Measurements from ENCODE around the gene ABHD8. TPM values are rescaled to one million over a fixed set of nuclear protein-coding genes. Genes with fewer than 3 reads are reported as not detected.
A peak's percentile ranks its signal among the peaks of the same experiment; 100 is the strongest.

The ABHD8 gene
- total and polyA plus RNA-seq, 12 donors, result 2.3 to 60.0 (median 35.8) TPM

GRCh38 chr19:17264641-17264979, 38.6 kb downstream of the ABHD8 start, which contains the start of gene USHBP1:
Gene USHBP1, minus strand, starts transcription at chr19:17264745. Its CDS starts 446 bp downstream, at chr19:17264299.
- TF ChIP-seq POLR2A (IDR thresholded peaks at IDR 0.05) (peak in 1 of 2 donors; percentile 16), CTCF (IDR thresholded peaks at IDR 0.05) (no peak)
- Histone ChIP-seq H3K4me3 (peak within 1 kb of the TSS in 1 of 4 donors; percentile 44), H3K4me1 (replicated peaks in 1 of 2) (peaks cover 8 to 10% of the 10 kb centered on the region in 2 donors), H3K9me3 (replicated peaks in 1 of 3) (peaks cover 0 to 1% (median 0%) of the 10 kb centered on the region in 3 donors), H3K27me3 (no peaks in the 10 kb centered on the region), H3K27ac (peak within 1 kb of the TSS in 2 of 5 donors; percentile 30 to 50), H3K36me3 (replicated peaks in 1 of 2) (peaks cover 0 to 8% of the 10 kb centered on the region in 2 donors)
- DNase-seq, result peak in 5 of 7 donors; percentile 37 to 74 (median 43)
- WGBS, 4 donors, result 34 to 40% (median 37%) methylated on average over 1 to 5 of the region's 5 CpGs
- intact Hi-C loops (cut with DNase I), result no loop called here

- Histone ChIP-seq H3K27me3 (no peaks in the 10 kb centered on the region), H3K4me3 (peak overlapping the region in 1 of 4 donors; percentile 44), H3K9me3 (replicated peaks in 1 of 3) (peaks cover 0 to 7% (median 0%) of the 10 kb centered on the region in 3 donors), H3K36me3 (replicated peaks in 1 of 2) (peaks cover 0 to 3% of the 10 kb centered on the region in 2 donors), H3K4me1 (replicated peaks in 1 of 2) (peaks cover 8 to 10% of the 10 kb centered on the region in 2 donors), H3K27ac (peak overlapping the region in 2 of 5 donors; percentile 17 to 50)
- TF ChIP-seq CTCF (IDR thresholded peaks at IDR 0.05) (no peak), POLR2A (IDR thresholded peaks at IDR 0.05) (no peak)
- 68 to 80% (median 73%) methylated on average over 23 of the region's 23 CpGs for WGBS, 4 donors
- DNase-seq, result no peak
- intact Hi-C loops (cut with DNase I), result no loop called here
These were observed 39.2 kb downstream of the ABHD8 start for GRCh38 chr19:17263712-17264640.

GRCh38 chr19:17262557-17262956, 40.7 kb downstream of the ABHD8 start:
- Histone ChIP-seq H3K36me3 (replicated peaks in 1 of 2) (no peaks in the 10 kb centered on the region), H3K9me3 (replicated peaks in 1 of 3) (peaks cover 0 to 7% (median 0%) of the 10 kb centered on the region in 3 donors), H3K4me3 (no peak overlapping the region), H3K27me3 (no peaks in the 10 kb centered on the region), H3K27ac (no peak overlapping the region), H3K4me1 (replicated peaks in 1 of 2) (peaks cover 0 to under 1% of the 10 kb centered on the region in 2 donors)
- WGBS, 4 donors, result 51 to 66% (median 60%) methylated on average over 4 to 16 of the region's 16 CpGs
- no peak for TF ChIP-seq POLR2A (IDR thresholded peaks at IDR 0.05)
- no peak for TF ChIP-seq CTCF (IDR thresholded peaks at IDR 0.05)
- intact Hi-C loops (cut with DNase I), result no loop called here
- no peak for DNase-seq

- H3K9me3 ChIP-seq (replicated peaks in 1 of 3), result peaks cover 0 to 7% (median 0%) of the 10 kb centered on the region in 3 donors
- WGBS, 4 donors, result 16 to 26% (median 20%) methylated on average over 15 of the region's 15 CpGs
- H3K27ac ChIP-seq, result no peak overlapping the region
- no peak overlapping the region for H3K4me3 ChIP-seq
- DNase-seq, result peak; percentile 76 to 89 (median 81)
- intact Hi-C loops (cut with DNase I), result no loop called here
- no peaks in the 10 kb centered on the region for H3K4me1 ChIP-seq (replicated peaks in 1 of 2)
- no peak for TF ChIP-seq POLR2A (IDR thresholded peaks at IDR 0.05)
- TF ChIP-seq CTCF (IDR thresholded peaks at IDR 0.05), result peak; percentile 68 to 86 (median 86)
- no peaks in the 10 kb centered on the region for H3K27me3 ChIP-seq
- no peaks in the 10 kb centered on the region for H3K36me3 ChIP-seq (replicated peaks in 1 of 2)
These were observed 42.3 kb downstream of the ABHD8 start for GRCh38 chr19:17260842-17261325.

Data from adrenal gland (tissue), 12 donors.